Measurements from ENCODE around the gene MYEOV. TPM values are rescaled to one million over a fixed set of nuclear protein-coding genes. Genes with fewer than 3 reads are reported as not detected.
A peak's percentile ranks its signal among the peaks of the same experiment; 100 is the strongest.

MYEOV gene
- polyA plus RNA-seq, 3 donors: 0.03 TPM; not detected in 2

GRCh38 chr11:69311767-69312385 lies 17.9 kb downstream of the MYEOV start:
- H3K27ac Mint-ChIP-seq: peak overlapping the region in 3 of 7 donors; percentile 20 to 73 (median 28)
- intact Hi-C loops (cut with micrococcal nuclease): no loop called here
- peak in 2 of 3 donors; percentile 21 to 31 for DNase-seq

More at GRCh38 chr11:69311767-69312385, 17.9 kb downstream of the MYEOV start:
- H3K36me3 ChIP-seq (replicated peaks in 1 of 2; ENCODE audit: control insufficient read depth in 1 of 2, insufficient read depth in 2 of 2, low read length in 2 of 2): no peaks in the 10 kb centered on the region
- H3K36me3 Mint-ChIP-seq: no peaks in the 10 kb centered on the region
- H3K4me3 Mint-ChIP-seq: peak overlapping the region; percentile 45 to 85
- H3K4me2 ChIP-seq (replicated peaks; ENCODE audit: extremely low read depth, low read length, poor library complexity, severe bottlenecking): peak overlapping the region; percentile 56
- no peak for TF ChIP-seq CTCF (IDR thresholded peaks at IDR 0.05)
- peak overlapping the region in 1 of 3 experiments; percentile 53 for H3K4me3 ChIP-seq (replicated peaks in 1 of 3; ENCODE audit: low read depth in 2 of 3, low read length in 3 of 3)
- peaks cover 27 to 32% of the 10 kb centered on the region in 2 donors for H3K4me1 ChIP-seq (ENCODE audit: control insufficient read depth in 1 of 2, insufficient read depth in 2 of 2, low read length in 2 of 2)
- WGBS (ENCODE audit: insufficient coverage): 0% methylated on average over 5 of the region's 14 CpGs
- no peak overlapping the region for H3K27ac ChIP-seq (ENCODE audit: low read depth in 1 of 2, low read length in 2 of 2)
- no peaks in the 10 kb centered on the region for H4K20me1 ChIP-seq (ENCODE audit: insufficient read depth, low read length)
- peaks cover 0 to 3% (median 0%) of the 10 kb centered on the region in 7 donors for H3K9me3 Mint-ChIP-seq
- no peak overlapping the region for H3K9ac ChIP-seq (ENCODE audit: insufficient read depth, low read length, poor library complexity, severe bottlenecking)
- peaks cover 21 to 27% (median 26%) of the 10 kb centered on the region in 3 donors for H3K27me3 Mint-ChIP-seq (ENCODE audit: low read depth in 3 of 3)
- H3K27me3 ChIP-seq (ENCODE audit: control insufficient read depth in 2 of 2, insufficient read depth in 2 of 2, low read length in 2 of 2): peaks cover 5 to 14% of the 10 kb centered on the region in 2 donors
- H3K4me1 Mint-ChIP-seq: peaks cover 38% of the 10 kb centered on the region
- H3K79me2 ChIP-seq (ENCODE audit: insufficient read depth, low read length): no peaks in the 10 kb centered on the region
- no peak overlapping the region for H2AFZ ChIP-seq (ENCODE audit: insufficient read depth, low read depth, low read length, poor library complexity, severe bottlenecking)
- no peaks in the 10 kb centered on the region for H3K9me3 ChIP-seq (replicated peaks in 1 of 2; ENCODE audit: control insufficient read depth in 1 of 2, insufficient read depth in 1 of 2, low read length in 2 of 2)
